GM12875 (cell line): ENCODE measurements around the gene MPPED2.
A peak's percentile ranks its signal among the peaks of the same experiment; 100 is the strongest.

Experiments used
- H3K4me3 ChIP-seq: one replicate; pipeline ENCODE4 v1.5.1; 2011; ENCODE audit warnings: low read depth, low read length, control low read depth
- CTCF ChIP-seq: IDR thresholded peaks from 2 replicates; pipeline ENCODE4 v1.5.1; 2011; ENCODE audit warnings: low read depth, mild to moderate bottlenecking, control low read depth, inconsistent platforms, low read length, moderate library complexity, borderline replicate concordance; ENCODE audit not compliant: insufficient read depth

MPPED2 gene

GRCh38 chr11:30586251-30587144 lies at the start of gene MPPED2:
TSS of gene MPPED2 (minus strand) at chr11:30586353. CDS start at chr11:30580373, 5,980 bp downstream.
- H3K4me3 ChIP-seq: no peak within 1 kb of the TSS
- peak; percentile 58; the same call in 1 of the 2 replicates for TF ChIP-seq CTCF

GRCh38 chr11:30635401-30635989 lies 49.3 kb upstream of the MPPED2 start:
- no peak overlapping the region for H3K4me3 ChIP-seq
- TF ChIP-seq CTCF: no peak

GRCh38 chr11:30631148-30631547 lies 45.0 kb upstream of the MPPED2 start:
- H3K4me3 ChIP-seq: no peak overlapping the region
- TF ChIP-seq CTCF: no peak

GRCh38 chr11:30619767-30620166 lies 33.6 kb upstream of the MPPED2 start:
- H3K4me3 ChIP-seq: no peak overlapping the region
- no peak for TF ChIP-seq CTCF

- H3K4me3 ChIP-seq: no peak overlapping the region
- no peak for TF ChIP-seq CTCF
Observed at GRCh38 chr11:30617762-30618161, 31.6 kb upstream of the MPPED2 start.

GRCh38 chr11:30610628-30611027 lies 24.5 kb upstream of the MPPED2 start:
- no peak overlapping the region for H3K4me3 ChIP-seq
- no peak for TF ChIP-seq CTCF

- no peak overlapping the region for H3K4me3 ChIP-seq
- TF ChIP-seq CTCF: no peak
Observed at GRCh38 chr11:30608534-30608933, 22.4 kb upstream of the MPPED2 start.
